ENCODE data around the gene TMC8. TPM values are rescaled to one million over a fixed set of nuclear protein-coding genes. Genes with fewer than 3 reads are reported as not detected.

TMC8 gene
- total and polyA plus RNA-seq, 2 donors (not counting 3 experiments of a cell fraction or from before 2014, with no cell fraction given) = 0.07 to 1.3 TPM

DNA sequence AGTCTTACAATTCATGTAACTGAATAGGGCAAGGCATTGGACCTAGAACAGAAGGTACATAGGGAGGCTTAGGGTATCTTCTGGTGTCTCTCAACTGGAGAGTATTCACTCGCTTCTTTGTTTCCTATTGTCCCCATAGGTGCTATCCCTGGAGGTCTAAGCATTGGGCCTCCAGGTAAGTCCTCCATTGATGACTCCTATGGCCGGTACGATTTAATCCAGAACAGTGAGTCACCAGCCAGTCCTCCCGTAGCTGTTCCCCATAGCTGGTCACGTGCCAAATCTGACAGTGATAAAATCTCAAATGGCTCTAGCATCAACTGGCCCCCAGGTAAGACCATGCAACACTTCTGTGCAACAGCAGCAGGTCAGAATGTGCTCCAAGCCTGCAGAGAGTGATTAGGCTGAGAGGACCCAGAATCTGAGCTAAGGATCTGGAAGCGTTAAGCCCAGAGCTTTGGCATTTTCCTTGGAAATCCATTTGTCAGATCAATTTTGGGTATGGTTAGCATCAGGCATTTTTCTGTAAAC lies 37.7 kb upstream of the TMC8 start:
- Histone ChIP-seq H3K4me2 (ENCODE audit: insufficient read depth, low read length) (no peak overlapping the region), H2AFZ (ENCODE audit: low read depth, low read length) (no peak overlapping the region), H3K9me3 (replicated peaks; ENCODE audit: control insufficient read depth, insufficient read depth, low read length) (no peaks in the 10 kb centered on the region), H4K20me1 (replicated peaks; ENCODE audit: control insufficient read depth, extremely low read depth, insufficient read depth, low read length) (no peaks in the 10 kb centered on the region), H3K27me3 (ENCODE audit: control insufficient read depth in 2 of 2, insufficient read depth in 2 of 2, low read length in 2 of 2) (no peaks in the 10 kb centered on the region), H3K36me3 (ENCODE audit: control insufficient read depth in 2 of 2, extremely low read depth in 1 of 2, insufficient read depth in 2 of 2, low read length in 2 of 2) (peaks cover 9 to 34% of the 10 kb centered on the region in 2 experiments), H3K9me1 (replicated peaks; ENCODE audit: control insufficient read depth, extremely low read depth, insufficient read depth, low read length) (no peaks in the 10 kb centered on the region), H3K9ac (replicated peaks; ENCODE audit: extremely low read depth, insufficient read depth, low read length) (no peak overlapping the region), H3K27ac (ENCODE audit: insufficient read depth, low read depth, low read length) (no peak overlapping the region), H3K4me3 (replicated peaks in 1 of 3; ENCODE audit: insufficient read depth in 1 of 3, low read depth in 1 of 3, low read length in 3 of 3) (no peak overlapping the region), H3K79me2 (ENCODE audit: control insufficient read depth, insufficient read depth, low read length) (no peaks in the 10 kb centered on the region), H3K4me1 (ENCODE audit: control insufficient read depth, extremely low read depth, insufficient read depth, low read length) (no peaks in the 10 kb centered on the region)
- no peak for FAIRE-seq
- dilution Hi-C loops (cut with MboI; ENCODE audit: extremely low pct_ligation_motif_present, low sequenced_read_pairs) = no loop called here
- intact Hi-C loops (cut with micrococcal nuclease) = no loop called here
- no peak for DNase-seq (ENCODE audit: low read depth, low spot score)
- ChIA-PET CTCF (interaction anchor here (0.8 to 4.5 kb wide), 4 partner anchors 9 to 83 kb away, joined by 3 to 37 read pairs (median 5); no protein-coding TSS in a partner anchor), POLR2A (no interaction called here)
- BruUV-seq (replicated peaks) = no TSS peak
- TF ChIP-seq GATA2 (IDR thresholded peaks at IDR 0.05; ENCODE audit: insufficient read depth, insufficient read length, low read depth, low read length) (no peak), MAX (IDR thresholded peaks at IDR 0.05; ENCODE audit: insufficient read depth, insufficient read length) (no peak), EZH2 (IDR thresholded peaks at IDR 0.05; ENCODE audit: borderline replicate concordance, low read depth, low read length, severe bottlenecking) (no peak), JUN (IDR thresholded peaks at IDR 0.05; ENCODE audit: borderline replicate concordance, insufficient read depth, insufficient read length, low read depth) (no peak), POLR2A (IDR thresholded peaks at IDR 0.05; ENCODE audit: low read depth, low read length) (no peak), FOS (IDR thresholded peaks at IDR 0.05; ENCODE audit: borderline replicate concordance, insufficient read depth, low read length) (no peak), MYC (IDR thresholded peaks at IDR 0.05; ENCODE audit: low read depth, low read length) (no peak), POLR2AphosphoS5 (IDR thresholded peaks at IDR 0.05; ENCODE audit: insufficient read depth, low read depth, low read length) (no peak), CTCF (IDR thresholded peaks at IDR 0.05; ENCODE audit: extremely low read depth in 1 of 2, insufficient read depth in 1 of 2, low read depth in 1 of 2, low read length in 2 of 2) (no peak)
